ENCODE data around the gene C1GALT1.

GRCh38 chr7:7151865-7152264 is 30.5 kb upstream of the C1GALT1 start:
- TF ChIP-seq CTCF (IDR thresholded peaks at IDR 0.05) (no peak), POLR2A (IDR thresholded peaks at IDR 0.05) (no peak), POLR2AphosphoS5 (IDR thresholded peaks at IDR 0.05) (no peak), EP300 (IDR thresholded peaks at IDR 0.05; ENCODE audit: low read depth) (no peak)
